K562 (cell line): Measurements from ENCODE around the gene SDSL. TPM values are rescaled to one million over a fixed set of nuclear protein-coding genes. Genes with fewer than 3 reads are reported as not detected.

Experiments
- ATAC-seq: fragments of 200-7000 bp; cut with Tn5 transposase; 3 replicates; pipeline ENCODE4 v1.9.1; 2020; ENCODE audit warnings: moderate library complexity
- BruUV-seq: library from RNA; stranded (reverse); fragments of 400-500 nt; replicated peaks from 2 replicates; lab custom pipeline; 2021; lab: Mats Ljungman, UMichigan
- CTCF ChIA-PET: fragments of 300-600 bp; formaldehyde crosslinking; extraction: SDS; loops from one replicate; lab custom pipeline; 2021; ENCODE audit warnings: low intra/inter-chr PET ratio; lab: Yijun Ruan, JAX
- POLR2A ChIA-PET: fragments of 300-600, 350-650 bp; sonication (Branson Sonifier 250); formaldehyde crosslinking; extraction: SDS; loops from one replicate; lab custom pipeline; 2021; ENCODE audit warnings: antibody characterized with exemption, inconsistent platforms; lab: Yijun Ruan, JAX
- DNase-seq, 4 experiments: peaks; one replicate each; pipeline versions ENCODE4 v3.0.0 to v3.0.0-alpha.2; 2011 to 2018; ENCODE audit warnings: low spot score in 3 of 4, mixed read lengths in 3 of 4; ENCODE audit errors: extremely low read depth in 1 of 4
- FAIRE-seq: peaks from 2 replicates; lab custom pipeline; 2011; peaks lifted over from hg19 to GRCh38; lab: Jason Lieb, UNC
- H2AFZ ChIP-seq: 2 replicates; pipeline ENCODE4 v1.6.0; 2011; ENCODE audit warnings: low read depth, low read length, control low read depth, inconsistent platforms
- H3K27ac ChIP-seq: fragments of 200-600 bp; 3 replicates; pipeline ENCODE4 v1.8.0; 2011; ENCODE audit warnings: low read depth, mild to moderate bottlenecking, control low read depth, inconsistent platforms, low read length, moderate library complexity, mixed read lengths; ENCODE audit errors: extremely low read depth
- H3K27me3 ChIP-seq, 2 experiments: fragments of 300-600 bp in 1 of 2; 2 replicates in 1 of 2; 3 replicates in 1 of 2; pipeline versions ENCODE4 v1.6.0 to v1.8.0; 2011; ENCODE audit warnings: inconsistent platforms in 2 of 2, low read length in 2 of 2, mild to moderate bottlenecking in 1 of 2, mixed read lengths in 1 of 2, moderate library complexity in 1 of 2; ENCODE audit not compliant: control insufficient read depth in 2 of 2, insufficient read depth in 2 of 2
- H3K36me3 ChIP-seq: fragments of 300-600 bp; 3 replicates; pipeline ENCODE4 v1.8.0; 2011; ENCODE audit warnings: mild to moderate bottlenecking, low read length, inconsistent platforms; ENCODE audit not compliant: control insufficient read depth, insufficient read depth
- H3K4me1 ChIP-seq, 2 experiments: fragments of 200-600 bp in 1 of 2; replicated peaks in 1 of 2; 2 replicates in 1 of 2; 3 replicates in 1 of 2; pipeline versions ENCODE4 v1.5.1 to v1.8.0; 2011; ENCODE audit warnings: inconsistent platforms in 2 of 2, low read length in 2 of 2, mild to moderate bottlenecking in 1 of 2, mixed read lengths in 1 of 2, moderate library complexity in 1 of 2; ENCODE audit not compliant: control insufficient read depth in 2 of 2, insufficient read depth in 2 of 2
- H3K4me2 ChIP-seq: 2 replicates; pipeline ENCODE4 v1.6.1; 2011; ENCODE audit warnings: low read length, control low read depth, inconsistent platforms, mixed read lengths; ENCODE audit not compliant: insufficient read depth
- H3K4me3 ChIP-seq: fragments of 200-600 bp; sonication (generic), shearing (Covaris generic); 2 replicates; pipeline ENCODE4 v1.5.1; 2016; ENCODE audit warnings: control low read depth, inconsistent platforms
- H3K79me2 ChIP-seq: fragments of 200-600 bp; 3 replicates; pipeline ENCODE4 v1.8.0; 2011; ENCODE audit warnings: low read length, inconsistent platforms; ENCODE audit not compliant: control insufficient read depth, insufficient read depth
- H3K9ac ChIP-seq, 2 experiments: 2 replicates each; pipeline versions ENCODE4 v1.6.0 to v1.6.1; 2011; ENCODE audit warnings: low read depth in 2 of 2, low read length in 2 of 2, control low read depth in 1 of 2, inconsistent platforms in 1 of 2, mild to moderate bottlenecking in 1 of 2, mixed read lengths in 1 of 2; ENCODE audit not compliant: insufficient read depth in 1 of 2
- H3K9me1 ChIP-seq: one replicate; pipeline ENCODE4 v1.6.0; 2011; ENCODE audit warnings: inconsistent platforms, mild to moderate bottlenecking, low read length, moderate library complexity; ENCODE audit not compliant: control insufficient read depth, insufficient read depth
- H3K9me3 ChIP-seq: replicated peaks from 2 replicates; pipeline ENCODE4 v1.5.1; 2011; ENCODE audit warnings: low read depth, low read length, inconsistent platforms; ENCODE audit not compliant: control insufficient read depth, insufficient read depth
- H4K20me1 ChIP-seq: replicated peaks from 2 replicates; pipeline ENCODE4 v1.6.1; 2011; ENCODE audit warnings: low read length, inconsistent platforms, mixed read lengths; ENCODE audit not compliant: control insufficient read depth, insufficient read depth
- EGR1 ChIP-seq: fragments of 450-650 bp; conservative IDR thresholded peaks from 2 replicates; pipeline ENCODE4 v1.6.1; 2017; ENCODE audit warnings: mild to moderate bottlenecking
- RFX1 ChIP-seq: fragments of 450-650 bp; IDR thresholded peaks from 2 replicates; pipeline ENCODE4 v1.6.1; 2016; ENCODE audit warnings: mild to moderate bottlenecking, moderate library complexity
- SIX5 ChIP-seq, 2 experiments: IDR thresholded peaks; 2 replicates each; pipeline ENCODE4 v1.6.1; 2011; ENCODE audit warnings: low read length in 2 of 2, borderline replicate concordance in 1 of 2, low read depth in 1 of 2, mild to moderate bottlenecking in 1 of 2, moderate library complexity in 1 of 2; ENCODE audit not compliant: insufficient read depth in 1 of 2
- TAL1 ChIP-seq: fragments of 450-650 bp; IDR thresholded peaks from 2 replicates; pipeline ENCODE4 v1.6.1; 2016; ENCODE audit warnings: mild to moderate bottlenecking
- ZNF140 ChIP-seq: fragments of 250-450 bp; sonication (Bioruptor Pico); IDR thresholded peaks from 2 replicates; pipeline ENCODE4 v1.8.0; 2021; ENCODE audit warnings: moderate library complexity, mild to moderate bottlenecking, inconsistent platforms
- ZNF174 ChIP-seq: fragments of 250-450 bp; sonication (Bioruptor Pico); IDR thresholded peaks from 2 replicates; pipeline ENCODE4 v1.4.0; 2020; ENCODE audit warnings: mild to moderate bottlenecking
- WGBS: fragments of 100-300 bp; shearing (Covaris generic); methylation state at CpG from one replicate; pipeline ENCODE4 v1.1.6; 2016; ENCODE audit warnings: low coverage, mixed read lengths; ENCODE audit not compliant: insufficient coverage; ENCODE audit errors: missing lambda C conversion rate; 5-methylcytosine and 5-hydroxymethylcytosine counted together
- in situ Hi-C: fragments of 300-500 bp; cut with MboI; formaldehyde crosslinking; loops from 4 replicates; pipeline ENCODE4 v1.15.0; 2018; ENCODE audit warnings: inconsistent platforms, mixed read lengths
- intact Hi-C: fragments of 100-400 bp; cut with micrococcal nuclease; formaldehyde crosslinking; loops from 2 replicates; pipeline ENCODE4 v1.14.2; 2022
- polyA plus RNA-seq, 8 experiments: library from polyadenylated mRNA; depleted of rRNA in 4 of 8; stranded (reverse) in 5 of 8; unstranded in 3 of 8; fragments of >200 nt; fragmentation: Nextera tagmentation in 2 of 8; fragmentation: Illumina TruSeq in 1 of 8; extraction: Ambion mirVana in 2 of 8; extraction: Trizol in 1 of 8; gene quantifications; 2 replicates each; pipeline versions ENCODE4 v1.2.1 to v1.2.3, GENCODE V29; 2011 to 2014; ENCODE audit warnings: inconsistent platforms in 1 of 8, missing spikeins in 1 of 8
- total RNA-seq, 7 experiments: library from RNA; depleted of rRNA in 6 of 7; stranded (reverse); fragments of >200 nt in 6 of 7; fragmentation: Illumina TruSeq in 2 of 7; extraction: Trizol in 2 of 7; gene quantifications; 2 replicates each; pipeline versions ENCODE4 v1.2.1 to v1.2.3, GENCODE V29; 2011 to 2021; ENCODE audit warnings: low replicate concordance in 1 of 7
- TF ChIP-seq, protein P1 (sequence below), 3 experiments: IDR thresholded peaks in 2 of 3; conservative IDR thresholded peaks in 1 of 3; 2 replicates each; pipeline ENCODE4 v1.5.1; 2011 to 2012; ENCODE audit warnings: low read length in 3 of 3, mild to moderate bottlenecking in 3 of 3, control low read depth in 2 of 3, improper control_type of control experiment in 1 of 3, inconsistent platforms in 1 of 3, low read depth in 1 of 3, mixed read lengths in 1 of 3, moderate library complexity in 1 of 3; ENCODE audit not compliant: insufficient read depth in 2 of 3

Gene SDSL
- total and polyA plus RNA-seq, 9 of the 15 experiments (the other 6 are each of a cell fraction or from before 2014, with no cell fraction given): 0.31 to 11.0 (median 7.4) TPM

DNA sequence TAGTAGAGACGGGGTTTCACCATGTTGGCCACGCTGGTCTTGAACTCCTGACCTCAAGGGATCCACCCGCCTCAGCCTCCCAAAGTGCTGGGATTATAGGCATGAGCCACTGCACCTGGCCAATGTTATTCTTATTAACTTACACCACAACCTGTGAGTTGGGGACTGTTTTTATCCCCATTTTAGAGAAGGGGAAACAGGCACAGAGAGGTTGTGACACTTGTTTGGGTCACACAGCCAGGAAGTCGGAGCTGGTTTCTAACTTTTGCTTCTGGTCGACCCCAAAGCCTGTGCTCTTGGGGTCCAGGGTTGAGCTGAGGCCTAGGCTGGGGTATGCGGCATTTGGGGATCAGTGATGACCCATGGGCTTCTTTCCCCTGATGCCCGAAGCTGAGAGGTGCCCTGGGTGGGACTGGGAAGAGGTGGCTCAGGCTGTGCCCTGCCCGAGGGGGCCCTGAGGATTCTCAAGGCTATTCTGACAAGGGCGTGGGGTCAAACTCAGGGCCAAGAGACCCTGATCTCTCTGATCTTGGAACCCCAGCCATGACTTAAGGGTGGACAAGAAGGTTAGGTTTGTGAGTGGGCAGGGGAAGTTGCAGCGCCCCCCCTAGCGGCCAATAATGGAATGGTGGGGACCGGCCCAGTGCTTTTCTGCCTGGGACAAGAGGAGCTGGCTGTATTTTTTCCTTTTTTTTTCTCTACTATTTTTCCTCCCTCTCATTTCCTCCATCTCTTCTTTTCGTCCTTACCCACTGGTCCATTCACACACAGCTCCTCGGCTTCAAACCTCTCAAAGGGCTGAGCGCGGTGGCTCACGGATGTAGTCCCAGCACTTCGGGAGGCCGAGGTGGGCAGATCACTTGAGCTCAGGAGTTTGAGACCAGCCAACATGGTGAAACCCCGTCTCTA, 3.0 kb downstream of the SDSL start (continued):
- TF ChIP-seq SIX5 (IDR thresholded peaks at IDR 0.05; ENCODE audit: borderline replicate concordance in 1 of 2, insufficient read depth in 1 of 2, low read depth in 1 of 2, low read length in 2 of 2): no peak
- TF ChIP-seq, protein P1, sequence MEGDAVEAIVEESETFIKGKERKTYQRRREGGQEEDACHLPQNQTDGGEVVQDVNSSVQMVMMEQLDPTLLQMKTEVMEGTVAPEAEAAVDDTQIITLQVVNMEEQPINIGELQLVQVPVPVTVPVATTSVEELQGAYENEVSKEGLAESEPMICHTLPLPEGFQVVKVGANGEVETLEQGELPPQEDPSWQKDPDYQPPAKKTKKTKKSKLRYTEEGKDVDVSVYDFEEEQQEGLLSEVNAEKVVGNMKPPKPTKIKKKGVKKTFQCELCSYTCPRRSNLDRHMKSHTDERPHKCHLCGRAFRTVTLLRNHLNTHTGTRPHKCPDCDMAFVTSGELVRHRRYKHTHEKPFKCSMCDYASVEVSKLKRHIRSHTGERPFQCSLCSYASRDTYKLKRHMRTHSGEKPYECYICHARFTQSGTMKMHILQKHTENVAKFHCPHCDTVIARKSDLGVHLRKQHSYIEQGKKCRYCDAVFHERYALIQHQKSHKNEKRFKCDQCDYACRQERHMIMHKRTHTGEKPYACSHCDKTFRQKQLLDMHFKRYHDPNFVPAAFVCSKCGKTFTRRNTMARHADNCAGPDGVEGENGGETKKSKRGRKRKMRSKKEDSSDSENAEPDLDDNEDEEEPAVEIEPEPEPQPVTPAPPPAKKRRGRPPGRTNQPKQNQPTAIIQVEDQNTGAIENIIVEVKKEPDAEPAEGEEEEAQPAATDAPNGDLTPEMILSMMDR (IDR thresholded peaks at IDR 0.05 in 2 of 3, conservative IDR thresholded peaks at IDR 0.05 in 1 of 3; ENCODE audit: insufficient read depth in 2 of 3, low read depth in 1 of 3, low read length in 3 of 3): peak; percentile 88 to 94 (median 90)
- no peak for TF ChIP-seq ZNF140 (CRISPR knock-in tag)
- TF ChIP-seq ZNF174: no peak

DNA sequence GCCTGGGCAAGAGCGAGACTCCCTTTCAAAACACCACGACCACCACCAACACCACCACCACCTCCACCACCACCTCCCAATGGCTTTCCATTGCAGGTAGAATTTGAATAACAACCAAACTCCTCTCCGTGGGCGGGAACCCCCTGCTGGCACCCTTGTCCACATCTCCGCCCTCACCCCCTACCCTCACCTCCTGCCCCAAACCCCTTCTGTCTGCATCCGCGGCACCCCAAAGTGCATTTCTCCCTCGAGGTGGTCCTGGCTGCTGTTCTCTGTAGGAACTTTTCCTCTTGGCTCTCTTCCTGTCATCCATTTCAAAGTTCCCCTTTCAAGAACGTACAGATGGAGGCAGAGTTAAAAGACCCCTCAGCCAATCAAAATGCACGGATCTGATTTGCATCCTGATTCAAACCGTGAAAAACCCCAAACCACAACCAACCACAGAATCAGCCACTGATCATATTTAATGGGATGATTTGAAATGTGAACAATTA, 3.8 kb downstream of the SDSL start:
- no peak overlapping the region for H3K9ac ChIP-seq
- H3K9me3 ChIP-seq: peaks cover 4% of the 10 kb centered on the region; the same call in 1 of the 2 replicates
- 37% methylated on average over 8 of the region's 11 CpGs for WGBS
- H3K79me2 ChIP-seq: peaks cover 13% of the 10 kb centered on the region
- CTCF ChIA-PET: interaction anchor here (0.7 to 1.5 kb wide), 3 partner anchors 113 to 487 kb away, joined by 3 to 7 read pairs (median 3); no protein-coding TSS in a partner anchor
- TF ChIP-seq RFX1 (no peak), TAL1 (no peak), EGR1 (0 out of 2 replicates have a peak, but pooled peaks have one; percentile 10)
- H3K4me1 ChIP-seq: peaks cover 24% of the 10 kb centered on the region in 2 experiments
- DNase-seq: no peak
- POLR2A ChIA-PET: interaction anchor here (0.6 to 1.3 kb wide), 5 partner anchors 12 to 441 kb away, joined by 3 to 5 read pairs (median 3); no protein-coding TSS in a partner anchor
- peaks cover 5% of the 10 kb centered on the region; the same call in 1 of the 3 replicates for H3K36me3 ChIP-seq
- ATAC-seq: no peak
- no peak for FAIRE-seq
- H3K27ac ChIP-seq: no peak overlapping the region
- no peaks in the 10 kb centered on the region for H4K20me1 ChIP-seq
- intact Hi-C loops: loop anchor here (1.0 to 5.0 kb wide), 4 partner anchors 68 to 229 kb away; partner anchors contain the start of gene PLBD2
- H2AFZ ChIP-seq: no peak overlapping the region
- H3K4me2 ChIP-seq: no peak overlapping the region
- H3K27me3 ChIP-seq: peaks cover 0 to 2% of the 10 kb centered on the region in 2 experiments; a peak in 1 of 5 replicates
- BruUV-seq: no TSS peak
- no peaks in the 10 kb centered on the region for H3K9me1 ChIP-seq
- no peak overlapping the region for H3K4me3 ChIP-seq
- in situ Hi-C loops: no loop called here
